Naive thymus-derived CD4-positive, alpha-beta T cell (primary cell): ENCODE data around the gene RBCK1. TPM values are rescaled to one million over a fixed set of nuclear protein-coding genes. Genes with fewer than 3 reads are reported as not detected.
A peak's percentile ranks its signal among the peaks of the same experiment; 100 is the strongest.
"Not testable (repeated sequence)": the region's sequence is repeated elsewhere in the genome, so short reads cannot be mapped to it uniquely, and the experiment has no call there.

ENCODE experiments used
- ATAC-seq: fragments of 150-1000 bp; cut with Tn5 transposase; 2 replicates; pipeline ENCODE4 v1.10.0; 2021; ENCODE audit warnings: mild to moderate bottlenecking, moderate library complexity
- CTCF ChIA-PET: fragments of 350-600 bp; sonication (Branson Sonifier 250); formaldehyde crosslinking; loops from one replicate; lab custom pipeline; 2021; ENCODE audit warnings: antibody characterized with exemption; lab: Charles Lee
- POLR2A ChIA-PET: fragments of 350-600 bp; sonication (Branson Sonifier 250); formaldehyde crosslinking; loops from one replicate; lab custom pipeline; 2021; ENCODE audit warnings: antibody characterized with exemption, inconsistent platforms; lab: Charles Lee
- DNase-seq, 9 donors: peaks; one replicate each; pipeline versions ENCODE4 v3.0.0 to v3.0.0-alpha.2; 2020 to 2022; ENCODE audit warnings: mixed read lengths in 1 of 9
- H3K27ac ChIP-seq: one replicate; pipeline ENCODE4 v1.7.0; 2013; ENCODE audit warnings: mild to moderate bottlenecking, low read depth, low read length, moderate library complexity
- H3K27me3 ChIP-seq, 2 donors: one replicate each; pipeline ENCODE4 v1.7.0; 2013; ENCODE audit warnings: low read length in 2 of 2, mild to moderate bottlenecking in 2 of 2, moderate library complexity in 2 of 2; ENCODE audit not compliant: control insufficient read depth in 2 of 2, insufficient read depth in 2 of 2
- H3K36me3 ChIP-seq, 3 experiments: 1 replicate in 2 of 3; 2 replicates in 1 of 3; pipeline ENCODE4 v1.7.0; 2013; ENCODE audit warnings: low read length in 3 of 3, mild to moderate bottlenecking in 3 of 3, moderate library complexity in 1 of 3; ENCODE audit not compliant: insufficient read depth in 3 of 3, control insufficient read depth in 2 of 3
- H3K4me1 ChIP-seq, 2 donors: one replicate each; pipeline ENCODE4 v1.7.0; 2013; ENCODE audit warnings: low read length in 2 of 2, mild to moderate bottlenecking in 2 of 2, moderate library complexity in 1 of 2; ENCODE audit not compliant: control insufficient read depth in 2 of 2, insufficient read depth in 2 of 2
- H3K4me3 ChIP-seq: 2 replicates; pipeline ENCODE4 v1.7.0; 2013; ENCODE audit warnings: mild to moderate bottlenecking, low read length
- H3K9me3 ChIP-seq, 3 experiments: 1 replicate in 2 of 3; 2 replicates in 1 of 3; pipeline ENCODE4 v1.7.0; 2013; ENCODE audit warnings: low read length in 3 of 3; ENCODE audit not compliant: control insufficient read depth in 2 of 3
- H3K27ac Mint-ChIP-seq, 9 donors: one replicate each; pipeline ENCODE4 v1.8.0; 2020 to 2022; ENCODE audit warnings: mixed read lengths in 9 of 9, mild to moderate bottlenecking in 8 of 9, moderate library complexity in 5 of 9, inconsistent platforms in 2 of 9
- H3K27me3 Mint-ChIP-seq, 5 donors: one replicate each; pipeline ENCODE4 v1.8.0; 2021 to 2022; ENCODE audit warnings: mixed read lengths in 5 of 5, mild to moderate bottlenecking in 1 of 5
- H3K36me3 Mint-ChIP-seq, 5 donors: one replicate each; pipeline ENCODE4 v1.8.0; 2020 to 2022; ENCODE audit warnings: mixed read lengths in 5 of 5, mild to moderate bottlenecking in 3 of 5, inconsistent platforms in 1 of 5
- H3K4me1 Mint-ChIP-seq, 7 donors: one replicate each; pipeline ENCODE4 v1.8.0; 2020 to 2022; ENCODE audit warnings: mixed read lengths in 7 of 7, mild to moderate bottlenecking in 3 of 7, inconsistent platforms in 1 of 7
- H3K4me3 Mint-ChIP-seq, 10 donors: one replicate each; pipeline ENCODE4 v1.8.0; 2020 to 2022; ENCODE audit warnings: mild to moderate bottlenecking in 10 of 10, mixed read lengths in 10 of 10, moderate library complexity in 6 of 10, inconsistent platforms in 2 of 10
- H3K9me3 Mint-ChIP-seq, 11 donors: one replicate each; pipeline ENCODE4 v1.8.0; 2020 to 2022; ENCODE audit warnings: mixed read lengths in 11 of 11, mild to moderate bottlenecking in 4 of 11, inconsistent platforms in 1 of 11, moderate library complexity in 1 of 11
- intact Hi-C, 2 donors: fragments of 100-400 bp; cut with micrococcal nuclease; formaldehyde crosslinking; loops; one replicate each; pipeline ENCODE4 v1.15.1; 2023
- polyA plus RNA-seq, 2 donors: library from polyadenylated mRNA; unstranded; fragments of 300-500 nt; fragmentation: Illumina TruSeq; gene quantifications; one replicate each; pipeline ENCODE4 v1.2.3, GENCODE V29; 2021
- total RNA-seq, 6 experiments: library from RNA in 5 of 6; stranded (reverse) in 5 of 6; gene quantifications; 1 replicate in 5 of 6; 2 replicates in 1 of 6; pipeline ENCODE4 v1.2.3 and lab custom pipeline; 2021 to 2026

RBCK1 gene
- total and polyA plus RNA-seq, 7 experiments from 2014 or later = 70.3 to 153 (median 96.9) TPM

DNA sequence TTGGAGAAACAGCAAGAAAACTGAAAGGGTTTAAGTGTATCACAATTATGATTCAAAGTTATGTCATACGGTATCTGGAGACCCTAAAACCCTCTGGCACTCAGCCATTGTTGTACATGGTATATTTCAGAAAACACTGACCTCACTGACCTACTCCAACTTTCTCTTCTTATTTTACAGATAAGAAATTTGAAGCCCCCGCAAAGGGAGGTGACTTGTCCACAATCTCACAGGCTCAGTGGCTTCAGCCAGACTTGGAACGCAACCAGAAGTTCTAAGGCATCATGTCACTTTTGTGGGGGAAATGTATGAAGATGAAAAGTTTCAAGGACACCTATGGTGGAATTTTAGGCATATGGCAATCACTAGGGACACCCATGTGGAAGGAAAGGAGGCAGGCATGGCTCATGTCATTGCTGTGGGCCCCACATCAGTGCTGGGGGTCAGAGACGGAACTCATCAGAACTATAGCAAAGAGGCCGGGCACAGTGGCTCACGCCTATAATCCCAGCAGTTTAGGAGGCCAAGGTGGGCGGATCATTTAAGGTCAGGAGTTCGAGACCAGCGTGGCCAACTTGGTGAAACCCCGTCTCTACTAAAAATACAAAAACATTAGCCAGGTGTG lies 32.7 kb upstream of the RBCK1 start:
- Histone ChIP-seq H3K27me3 (no peaks in the 10 kb centered on the region), H3K9me3 (no peaks in the 10 kb centered on the region), H3K4me3 (no peak overlapping the region), H3K36me3 (no peaks in the 10 kb centered on the region), H3K27ac (no peak overlapping the region), H3K4me1 (no peaks in the 10 kb centered on the region)
- no peaks in the 10 kb centered on the region for H3K9me3 Mint-ChIP-seq
- peaks cover 0 to 7% (median 0%) of the 10 kb centered on the region in 5 donors for H3K27me3 Mint-ChIP-seq
- ChIA-PET CTCF (interaction anchor here (1.0 kb wide), 1 partner anchor 28 kb away, joined by 3 read pairs; no protein-coding TSS in a partner anchor), POLR2A (interaction anchor here (0.7 kb wide), 1 partner anchor 119 kb away, joined by 3 read pairs; no protein-coding TSS in a partner anchor)
- peak overlapping the region in 1 of 9 donors; percentile 28 for H3K27ac Mint-ChIP-seq
- no peak for ATAC-seq
- intact Hi-C loops = no loop called here
- DNase-seq = no peak
- H3K4me3 Mint-ChIP-seq = no peak overlapping the region
- H3K36me3 Mint-ChIP-seq = no peaks in the 10 kb centered on the region
- H3K4me1 Mint-ChIP-seq = peaks cover 0 to 25% (median 8%) of the 10 kb centered on the region in 7 donors

- no peak overlapping the region for H3K4me3 Mint-ChIP-seq
- Histone ChIP-seq H3K4me1 (no peaks in the 10 kb centered on the region), H3K27ac (no peak overlapping the region), H3K27me3 (no peaks in the 10 kb centered on the region), H3K4me3 (no peak overlapping the region), H3K9me3 (no peaks in the 10 kb centered on the region), H3K36me3 (peaks cover 0 to 3% (median 0%) of the 10 kb centered on the region in 3 experiments)
- peaks cover 0 to 7% (median 0%) of the 10 kb centered on the region in 5 donors for H3K27me3 Mint-ChIP-seq
- no peaks in the 10 kb centered on the region for H3K36me3 Mint-ChIP-seq
- peak overlapping the region in 1 of 9 donors; percentile 46 for H3K27ac Mint-ChIP-seq
- DNase-seq (no peak), ATAC-seq (no peak)
- no peaks in the 10 kb centered on the region for H3K9me3 Mint-ChIP-seq
- POLR2A ChIA-PET = no interaction called here
- H3K4me1 Mint-ChIP-seq = peaks cover 0 to 25% (median 8%) of the 10 kb centered on the region in 7 donors
- intact Hi-C loops = no loop called here
- CTCF ChIA-PET = interaction anchor here (1.0 kb wide), 1 partner anchor 27 kb away, joined by 3 read pairs; no protein-coding TSS in a partner anchor
Measured at GRCh38 chr20:376089-376488, 32.0 kb upstream of the RBCK1 start.

DNA sequence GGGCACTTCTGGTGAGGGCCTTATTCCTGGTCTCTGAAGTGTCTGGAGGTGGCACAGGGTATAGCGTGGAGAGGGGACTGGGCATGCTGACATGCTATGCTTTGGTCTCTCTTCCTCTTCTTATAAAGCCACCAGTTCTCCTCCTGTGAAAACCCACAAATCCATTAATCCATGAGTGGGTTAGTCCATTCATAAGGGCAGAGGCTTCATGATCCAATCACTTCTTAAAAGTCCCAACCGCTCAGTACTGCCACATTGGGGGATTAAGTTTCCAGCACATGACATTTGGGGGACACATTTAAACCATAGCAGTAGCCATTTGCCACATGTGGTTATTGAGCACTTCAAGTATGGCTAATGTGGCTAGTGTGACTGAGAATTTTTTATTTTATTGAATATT lies 31.3 kb upstream of the RBCK1 start:
- ATAC-seq (no peak), DNase-seq (no peak)
- intact Hi-C loops = no loop called here
- POLR2A ChIA-PET = no interaction called here
- Mint-ChIP-seq H3K4me1 (peaks cover 0 to 23% (median 8%) of the 10 kb centered on the region in 7 donors), H3K36me3 (no peaks in the 10 kb centered on the region), H3K27me3 (peaks cover 0 to 7% (median 0%) of the 10 kb centered on the region in 5 donors), H3K9me3 (no peaks in the 10 kb centered on the region), H3K27ac (peak overlapping the region in 1 of 9 donors; percentile 46), H3K4me3 (no peak overlapping the region)
- CTCF ChIA-PET = no interaction called here
- no peak overlapping the region for H3K27ac ChIP-seq
- H3K4me3 ChIP-seq = no peak overlapping the region
- H3K36me3 ChIP-seq = peaks cover 0 to 3% (median 0%) of the 10 kb centered on the region in 3 experiments
- H3K4me1 ChIP-seq = no peaks in the 10 kb centered on the region
- H3K9me3 ChIP-seq = no peaks in the 10 kb centered on the region
- no peaks in the 10 kb centered on the region for H3K27me3 ChIP-seq

DNA sequence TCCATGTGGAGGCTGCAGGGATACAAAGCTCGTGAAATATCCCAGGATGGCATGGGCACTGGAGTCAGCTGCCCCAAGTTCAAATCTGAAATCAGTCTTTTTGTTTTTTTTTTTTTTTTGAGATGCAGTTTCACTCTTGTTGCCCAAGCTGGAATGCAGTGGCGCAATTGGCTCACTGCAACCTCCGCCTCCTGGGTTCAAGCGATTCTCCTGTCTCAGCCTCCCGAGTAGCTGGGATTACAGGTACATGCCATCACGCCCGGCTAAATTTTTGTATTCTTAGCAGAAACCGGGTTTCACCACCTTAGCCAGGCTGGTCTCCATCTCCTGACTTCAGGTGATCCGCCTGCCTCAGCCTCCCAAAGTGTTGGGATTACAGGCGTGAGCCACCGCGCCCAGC lies 30.5 kb upstream of the RBCK1 start:
- POLR2A ChIA-PET, H3K36me3 Mint-ChIP-seq, DNase-seq: not testable (repeated sequence)

DNA sequence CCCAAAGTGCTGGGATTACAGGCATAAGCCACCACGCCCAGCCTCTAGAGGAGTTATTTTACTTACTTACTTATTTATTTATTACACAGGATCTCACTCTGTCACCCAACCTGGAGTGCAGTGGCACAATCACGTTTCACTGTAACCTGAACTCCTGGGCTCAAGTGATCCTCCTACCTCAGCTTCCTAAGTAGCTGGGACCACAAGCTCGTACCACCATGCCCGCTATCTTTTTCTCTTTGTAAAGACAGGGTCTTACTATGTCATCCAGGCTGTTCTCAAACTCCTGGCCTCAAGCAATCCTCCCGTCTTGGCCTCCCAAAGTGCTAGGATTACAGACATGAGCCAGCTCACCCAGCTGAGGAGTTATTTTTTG lies 29.1 kb upstream of the RBCK1 start:
- intact Hi-C loops = no loop called here
- Mint-ChIP-seq H3K27me3 (peaks cover 0 to 7% (median 0%) of the 10 kb centered on the region in 5 donors), H3K4me3 (peak overlapping the region in 4 of 10 donors; percentile 7 to 63 (median 32)), H3K27ac (no peak overlapping the region), H3K9me3 (no peaks in the 10 kb centered on the region), H3K4me1 (peaks cover 1 to 23% (median 12%) of the 10 kb centered on the region in 7 donors), H3K36me3 (no peaks in the 10 kb centered on the region)
- Histone ChIP-seq H3K9me3 (no peaks in the 10 kb centered on the region), H3K27ac (no peak overlapping the region), H3K36me3 (peaks cover 0 to 3% (median 0%) of the 10 kb centered on the region in 3 experiments), H3K4me3 (no peak overlapping the region), H3K27me3 (no peaks in the 10 kb centered on the region), H3K4me1 (no peaks in the 10 kb centered on the region)
- ATAC-seq (no peak), DNase-seq (no peak)
- ChIA-PET POLR2A (interaction anchor here (0.6 kb wide), 1 partner anchor 13 kb away, joined by 4 read pairs; no protein-coding TSS in a partner anchor), CTCF (no interaction called here)

More for the DNA sequence above, 30.5 kb upstream of the RBCK1 start:
- H3K4me3 Mint-ChIP-seq, H3K4me1 ChIP-seq, H3K4me3 ChIP-seq, H3K27me3 Mint-ChIP-seq, H3K36me3 ChIP-seq, H3K27me3 ChIP-seq, H3K27ac Mint-ChIP-seq, H3K9me3 ChIP-seq, ATAC-seq, intact Hi-C loops, H3K27ac ChIP-seq, H3K9me3 Mint-ChIP-seq: not testable (repeated sequence)
- H3K4me1 Mint-ChIP-seq = peaks cover 0 to 22% (median 7%) of the 10 kb centered on the region in 7 donors
- CTCF ChIA-PET = interaction anchor here (0.6 kb wide), 1 partner anchor 44 kb away, joined by 5 read pairs; no protein-coding TSS in a partner anchor

DNA sequence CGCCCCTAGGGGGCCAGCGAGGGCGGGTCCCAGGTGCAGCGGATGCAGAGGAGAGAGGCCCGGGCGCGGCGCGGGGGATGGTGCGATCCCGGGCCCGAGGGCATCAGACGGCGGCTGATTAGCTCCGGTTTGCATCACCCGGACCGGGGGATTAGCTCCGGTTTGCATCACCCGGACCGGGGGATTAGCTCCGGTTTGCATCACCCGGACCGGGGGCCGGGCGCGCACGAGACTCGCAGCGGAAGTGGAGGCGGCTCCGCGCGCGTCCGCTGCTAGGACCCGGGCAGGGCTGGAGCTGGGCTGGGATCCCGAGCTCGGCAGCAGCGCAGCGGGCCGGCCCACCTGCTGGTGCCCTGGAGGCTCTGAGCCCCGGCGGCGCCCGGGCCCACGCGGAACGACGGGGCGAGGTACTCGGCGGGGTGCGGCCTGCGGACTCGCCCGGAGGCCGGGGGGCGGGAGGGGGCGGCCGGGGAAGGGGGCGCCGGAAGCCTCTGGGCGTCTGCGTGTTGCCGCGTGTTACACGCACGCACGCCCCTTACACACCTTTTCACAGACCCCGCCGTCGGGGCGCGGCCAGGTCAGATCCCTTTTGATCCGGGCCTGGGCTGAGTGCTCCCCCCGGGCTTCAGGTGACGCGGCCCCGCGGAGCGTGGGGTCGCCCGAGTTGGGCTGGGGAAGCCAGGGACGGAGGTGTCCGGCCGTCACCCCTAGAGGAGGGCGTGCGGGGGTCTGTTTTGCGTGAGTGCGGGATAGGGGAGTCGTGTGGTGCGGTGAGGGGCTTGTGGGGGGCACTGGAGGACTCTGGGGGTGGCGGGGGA lies 27.1 kb upstream of the RBCK1 start:
- Mint-ChIP-seq H3K9me3 (no peaks in the 10 kb centered on the region), H3K4me3 (peak overlapping the region; percentile 70 to 91 (median 86)), H3K4me1 (peaks cover 4 to 33% (median 13%) of the 10 kb centered on the region in 7 donors), H3K27me3 (peaks cover 0 to 7% (median 0%) of the 10 kb centered on the region in 5 donors), H3K27ac (peak overlapping the region in 8 of 9 donors; percentile 55 to 92 (median 69)), H3K36me3 (peaks cover 0 to 7% (median 0%) of the 10 kb centered on the region in 5 donors)
- H3K36me3 ChIP-seq = peaks cover 0 to 3% (median 0%) of the 10 kb centered on the region in 3 experiments
- peak overlapping the region; percentile 73 for H3K27ac ChIP-seq
- peak overlapping the region; percentile 64 for H3K4me3 ChIP-seq
- no peaks in the 10 kb centered on the region for H3K9me3 ChIP-seq
- ATAC-seq (peak; percentile 63), DNase-seq (peak; percentile 22 to 78 (median 47))
- no peaks in the 10 kb centered on the region for H3K4me1 ChIP-seq
- CTCF ChIA-PET = interaction anchor here (0.9 kb wide), 2 partner anchors 21 to 26 kb away, joined by 3 read pairs; no protein-coding TSS in a partner anchor
- POLR2A ChIA-PET = interaction anchor here (0.6 to 2.1 kb wide), 4 partner anchors 23 to 163 kb away, joined by 3 to 5 read pairs (median 4); partner anchors contain the start of gene CSNK2A1
- intact Hi-C loops = loop anchor here (1.0 to 2.0 kb wide), 7 partner anchors 14 to 738 kb away; partner anchors contain the start of genes TBC1D20 (in 2 of the 2) and PSMF1 (in 1 of the 2)
- H3K27me3 ChIP-seq = no peaks in the 10 kb centered on the region
